H9 (cell line): ENCODE measurements around the gene GABRB3. TPM values are rescaled to one million over a fixed set of nuclear protein-coding genes. Genes with fewer than 3 reads are reported as not detected.

Experiments used
- DNase-seq: peaks from one replicate; pipeline ENCODE4 v3.0.0-alpha.2; 2017
- H2AFZ ChIP-seq: one replicate; pipeline ENCODE4 v1.6.1; 2013; ENCODE audit warnings: mild to moderate bottlenecking, low read length, control low read depth, moderate library complexity
- H2AK5ac ChIP-seq: 2 replicates; pipeline ENCODE4 v1.6.1; 2013; ENCODE audit warnings: low read length, control low read depth, mixed read lengths; ENCODE audit not compliant: insufficient read length
- H2BK120ac ChIP-seq: one replicate; pipeline ENCODE4 v1.6.1; 2013; ENCODE audit warnings: low read depth, mild to moderate bottlenecking, low read length, control low read depth, inconsistent platforms; ENCODE audit not compliant: poor library complexity, severe bottlenecking
- H2BK12ac ChIP-seq: 2 replicates; pipeline ENCODE4 v1.6.1; 2013; ENCODE audit warnings: low read length, control low read depth, mixed read lengths, low read depth; ENCODE audit not compliant: insufficient read length
- H2BK15ac ChIP-seq: 2 replicates; pipeline ENCODE4 v1.6.1; 2013; ENCODE audit warnings: low read depth, low read length, control low read depth
- H2BK20ac ChIP-seq: one replicate; pipeline ENCODE4 v1.6.1; 2013; ENCODE audit warnings: low read depth, mild to moderate bottlenecking, low read length, control low read depth, inconsistent platforms; ENCODE audit not compliant: poor library complexity, severe bottlenecking
- H2BK5ac ChIP-seq: 2 replicates; pipeline ENCODE4 v1.6.1; 2013; ENCODE audit warnings: low read length, control low read depth, mixed read lengths; ENCODE audit not compliant: insufficient read length
- H3K14ac ChIP-seq: 2 replicates; pipeline ENCODE4 v1.6.1; 2013; ENCODE audit warnings: low read length, control low read depth; ENCODE audit not compliant: insufficient read depth
- H3K18ac ChIP-seq: 2 replicates; pipeline ENCODE4 v1.6.1; 2013; ENCODE audit warnings: low read depth, mild to moderate bottlenecking, mixed read lengths, low read length, control low read depth; ENCODE audit not compliant: insufficient read length
- H3K23ac ChIP-seq: 2 replicates; pipeline ENCODE4 v1.6.1; 2013; ENCODE audit warnings: low read length, control low read depth, mixed read lengths, low read depth; ENCODE audit not compliant: insufficient read length
- H3K23me2 ChIP-seq: 2 replicates; pipeline ENCODE4 v1.6.1; 2013; ENCODE audit warnings: low read depth, mild to moderate bottlenecking, mixed read lengths, low read length, control low read depth; ENCODE audit not compliant: insufficient read length, poor library complexity, severe bottlenecking
- H3K27ac ChIP-seq: 2 replicates; pipeline ENCODE4 v1.5.1; 2013; ENCODE audit warnings: low read length, control low read depth, mixed read lengths, low read depth; ENCODE audit not compliant: insufficient read length
- H3K27me3 ChIP-seq: 2 replicates; pipeline ENCODE4 v1.6.1; 2013; ENCODE audit warnings: low read length, control low read depth, inconsistent platforms; ENCODE audit not compliant: insufficient read depth
- H3K4ac ChIP-seq: 2 replicates; pipeline ENCODE4 v1.6.1; 2013; ENCODE audit warnings: low read depth, mild to moderate bottlenecking, control low read depth, inconsistent platforms, low read length, moderate library complexity
- H3K4me1 ChIP-seq: 2 replicates; pipeline ENCODE4 v1.6.1; 2013; ENCODE audit warnings: low read length, control low read depth, inconsistent platforms; ENCODE audit not compliant: insufficient read depth
- H3K4me2 ChIP-seq: 2 replicates; pipeline ENCODE4 v1.6.1; 2013; ENCODE audit warnings: low read length, control low read depth, mixed read lengths; ENCODE audit not compliant: insufficient read length, insufficient read depth
- H3K56ac ChIP-seq: 2 replicates; pipeline ENCODE4 v1.6.1; 2013; ENCODE audit warnings: low read depth, mild to moderate bottlenecking, mixed read lengths, low read length, control low read depth; ENCODE audit not compliant: insufficient read length
- H3K79me1 ChIP-seq: 2 replicates; pipeline ENCODE4 v1.6.1; 2013; ENCODE audit warnings: low read depth, mild to moderate bottlenecking, moderate library complexity, low read length, control low read depth, inconsistent platforms; ENCODE audit not compliant: insufficient read depth, poor library complexity, severe bottlenecking
- H3K79me2 ChIP-seq: 2 replicates; pipeline ENCODE4 v1.6.1; 2013; ENCODE audit warnings: low read length, control low read depth, inconsistent platforms; ENCODE audit not compliant: insufficient read depth
- H3K9ac ChIP-seq: 2 replicates; pipeline ENCODE4 v1.6.1; 2013; ENCODE audit warnings: low read length, control low read depth, mixed read lengths; ENCODE audit not compliant: insufficient read length; ENCODE audit errors: extremely low read depth
- H3K9me3 ChIP-seq: one replicate; pipeline ENCODE4 v1.6.1; 2013; ENCODE audit warnings: low read depth, low read length, inconsistent platforms; ENCODE audit not compliant: control insufficient read depth
- H3T11ph ChIP-seq: one replicate; pipeline ENCODE4 v1.6.1; 2013; ENCODE audit warnings: mild to moderate bottlenecking, low read length, control low read depth, inconsistent platforms
- H4K20me1 ChIP-seq: one replicate; pipeline ENCODE4 v1.6.1; 2013; ENCODE audit not compliant: control insufficient read depth, insufficient read length, insufficient read depth
- H4K5ac ChIP-seq: 2 replicates; pipeline ENCODE4 v1.6.1; 2013; ENCODE audit warnings: low read depth, mild to moderate bottlenecking, mixed read lengths, low read length, control low read depth; ENCODE audit not compliant: insufficient read length
- H4K8ac ChIP-seq: replicated peaks from 2 replicates; pipeline ENCODE4 v1.6.1; 2013; ENCODE audit warnings: low read length, control low read depth, mixed read lengths, low read depth; ENCODE audit not compliant: insufficient read length
- H4K91ac ChIP-seq: 2 replicates; pipeline ENCODE4 v1.6.1; 2013; ENCODE audit warnings: low read depth, mild to moderate bottlenecking, moderate library complexity, mixed read lengths, low read length, control low read depth; ENCODE audit not compliant: insufficient read length
- H3K27ac Mint-ChIP-seq, 3 experiments: 2 replicates in 2 of 3; 3 replicates in 1 of 3; pipeline ENCODE4 v1.8.0; 2020 to 2021; ENCODE audit warnings: mixed read lengths in 3 of 3, mild to moderate bottlenecking in 1 of 3, moderate library complexity in 1 of 3
- H3K27me3 Mint-ChIP-seq: 2 replicates; pipeline ENCODE4 v1.8.0; 2021; ENCODE audit warnings: low read depth, mild to moderate bottlenecking, moderate library complexity, mixed read lengths
- H3K36me3 Mint-ChIP-seq, 3 experiments: 2 replicates in 2 of 3; 3 replicates in 1 of 3; pipeline ENCODE4 v1.8.0; 2020 to 2021; ENCODE audit warnings: low read depth in 3 of 3, mixed read lengths in 3 of 3; ENCODE audit not compliant: insufficient read depth in 1 of 3
- H3K4me1 Mint-ChIP-seq, 2 experiments: 2 replicates each; pipeline ENCODE4 v1.8.0; 2020; ENCODE audit warnings: mixed read lengths in 2 of 2
- H3K4me3 Mint-ChIP-seq, 2 experiments: 2 replicates in 1 of 2; 3 replicates in 1 of 2; pipeline ENCODE4 v1.8.0; 2020 to 2021; ENCODE audit warnings: mild to moderate bottlenecking in 2 of 2, mixed read lengths in 2 of 2, moderate library complexity in 1 of 2
- H3K9me3 Mint-ChIP-seq, 2 experiments: 2 replicates in 1 of 2; 3 replicates in 1 of 2; pipeline ENCODE4 v1.8.0; 2020; ENCODE audit warnings: mild to moderate bottlenecking in 2 of 2, mixed read lengths in 2 of 2, moderate library complexity in 1 of 2
- CTCF ChIP-seq: fragments of 200-600 bp; sonication (generic); conservative IDR thresholded peaks from 3 replicates; pipeline ENCODE4 v1.8.0; 2021; ENCODE audit warnings: antibody characterized with exemption, mild to moderate bottlenecking
- WGBS: extraction: QIAGEN DNeasy Blood & Tissue Kit; methylation state at CpG from one replicate; pipeline ENCODE4 v1.1.7; 2013; ENCODE audit warnings: missing lambda C conversion rate, low lambda C conversion rate, mixed read lengths; ENCODE audit not compliant: insufficient read length; ENCODE audit errors: extremely low coverage; 5-methylcytosine and 5-hydroxymethylcytosine counted together
- total RNA-seq: library from RNA; stranded (reverse); gene quantifications from 2 replicates; pipeline ENCODE4 v1.2.1, GENCODE V29; 2021

Gene GABRB3
- total RNA-seq, 1 experiment from 2014 or later, result 98.2 TPM

- no peak overlapping the region for H3T11ph ChIP-seq
- H2BK20ac ChIP-seq, result no peak overlapping the region
- H4K5ac ChIP-seq, result no peak overlapping the region
- no peaks in the 10 kb centered on the region for H3K27me3 ChIP-seq
- no peaks in the 10 kb centered on the region for H3K9me3 ChIP-seq
- H2BK12ac ChIP-seq, result no peak overlapping the region
- H3K27ac ChIP-seq, result peak overlapping the region; percentile 97
- H4K20me1 ChIP-seq, result no peaks in the 10 kb centered on the region
- H3K4me2 ChIP-seq, result peak overlapping the region; percentile 58
- peak; percentile 84 for DNase-seq
- no peak overlapping the region for H3K23ac ChIP-seq
- no peak overlapping the region for H3K14ac ChIP-seq
- Mint-ChIP-seq H3K4me1 (peaks cover 77 to 83% of the 10 kb centered on the region in 2 experiments), H3K36me3 (peaks cover 4 to 30% (median 16%) of the 10 kb centered on the region in 3 experiments; a peak in 6 of 7 replicates), H3K27ac (peak overlapping the region; percentile 95 to 98 (median 97)), H3K9me3 (no peaks in the 10 kb centered on the region), H3K27me3 (peaks cover 5% of the 10 kb centered on the region; the same call in 1 of the 2 replicates), H3K4me3 (peak overlapping the region; percentile 47 to 74)
- H2BK120ac ChIP-seq, result no peak overlapping the region
- no peak overlapping the region for H3K4ac ChIP-seq
- peaks cover 23% of the 10 kb centered on the region for H3K4me1 ChIP-seq
- peaks cover 9% of the 10 kb centered on the region for H3K23me2 ChIP-seq
- WGBS, result no CpG with 5 or more reads among the region's 5 CpGs
- TF ChIP-seq CTCF, result no peak
- no peak overlapping the region for H4K91ac ChIP-seq
- H2AFZ ChIP-seq, result no peak overlapping the region
- H2BK15ac ChIP-seq, result no peak overlapping the region
- peaks cover 17% of the 10 kb centered on the region; the same call in 1 of the 2 replicates for H3K79me2 ChIP-seq
- no peak overlapping the region for H2BK5ac ChIP-seq
- H3K9ac ChIP-seq, result no peak overlapping the region
- H3K56ac ChIP-seq, result no peak overlapping the region
- H3K79me1 ChIP-seq, result no peaks in the 10 kb centered on the region
- H3K18ac ChIP-seq, result peak overlapping the region; percentile 11
- H4K8ac ChIP-seq, result no peak overlapping the region
- no peak overlapping the region for H2AK5ac ChIP-seq
Observed at GRCh38 chr15:26767169-26767670, 5.6 kb downstream of the GABRB3 start.
